ENCODE measurements around the gene MMP20. TPM values are rescaled to one million over a fixed set of nuclear protein-coding genes. Genes with fewer than 3 reads are reported as not detected.

MMP20 gene
- polyA plus RNA-seq, 1 experiment = not detected

GRCh38 chr11:102544594-102544993, 80.5 kb downstream of the MMP20 start:
- CTCF ChIA-PET = interaction anchor here (0.6 kb wide), 1 partner anchor 51 kb away, joined by 3 read pairs; no protein-coding TSS in a partner anchor
- no peak for DNase-seq (ENCODE audit: low read depth, low spot score)
- no peaks in the 10 kb centered on the region for H3K9me3 ChIP-seq (ENCODE audit: control insufficient read depth, insufficient read depth, low read length)
- no peak overlapping the region for H3K27ac ChIP-seq (ENCODE audit: low read depth, low read length)
- no peak overlapping the region for H3K4me3 ChIP-seq (ENCODE audit: low read depth, low read length)
- peaks cover 4% of the 10 kb centered on the region for H3K27me3 ChIP-seq (ENCODE audit: control insufficient read depth, insufficient read depth, low read length)
- TF ChIP-seq CTCF (IDR thresholded peaks at IDR 0.05; ENCODE audit: low read depth, low read length) = no peak
- POLR2A ChIA-PET = no interaction called here

- no peak for DNase-seq (ENCODE audit: low read depth, low spot score)
- Histone ChIP-seq H3K27me3 (ENCODE audit: control insufficient read depth, insufficient read depth, low read length) (peaks cover 10% of the 10 kb centered on the region), H3K9me3 (ENCODE audit: control insufficient read depth, insufficient read depth, low read length) (no peaks in the 10 kb centered on the region), H3K27ac (ENCODE audit: low read depth, low read length) (no peak overlapping the region), H3K4me3 (ENCODE audit: low read depth, low read length) (no peak overlapping the region)
- CTCF ChIA-PET = no interaction called here
- POLR2A ChIA-PET = no interaction called here
- TF ChIP-seq CTCF (IDR thresholded peaks at IDR 0.05; ENCODE audit: low read depth, low read length) = no peak
These were observed 85.6 kb downstream of the MMP20 start for GRCh38 chr11:102539567-102539966.

GRCh38 chr11:102538932-102539331, 86.2 kb downstream of the MMP20 start:
- ChIA-PET POLR2A (no interaction called here), CTCF (no interaction called here)
- no peak for DNase-seq (ENCODE audit: low read depth, low spot score)
- H3K4me3 ChIP-seq (ENCODE audit: low read depth, low read length) = no peak overlapping the region
- no peak for TF ChIP-seq CTCF (IDR thresholded peaks at IDR 0.05; ENCODE audit: low read depth, low read length)
- no peak overlapping the region for H3K27ac ChIP-seq (ENCODE audit: low read depth, low read length)
- H3K27me3 ChIP-seq (ENCODE audit: control insufficient read depth, insufficient read depth, low read length) = peaks cover 10% of the 10 kb centered on the region
- H3K9me3 ChIP-seq (ENCODE audit: control insufficient read depth, insufficient read depth, low read length) = no peaks in the 10 kb centered on the region

- no peak overlapping the region for H3K27ac ChIP-seq (ENCODE audit: low read depth, low read length)
- peak; percentile 23; the same call in 1 of the 2 replicates for TF ChIP-seq CTCF (IDR thresholded peaks at IDR 0.05; ENCODE audit: low read depth, low read length)
- ChIA-PET CTCF (interaction anchor here (0.9 kb wide), 1 partner anchor 9 kb away, joined by 3 read pairs; no protein-coding TSS in a partner anchor), POLR2A (no interaction called here)
- DNase-seq (ENCODE audit: low read depth, low spot score) = no peak
- peaks cover 6% of the 10 kb centered on the region for H3K27me3 ChIP-seq (ENCODE audit: control insufficient read depth, insufficient read depth, low read length)
- no peak overlapping the region for H3K4me3 ChIP-seq (ENCODE audit: low read depth, low read length)
- H3K9me3 ChIP-seq (ENCODE audit: control insufficient read depth, insufficient read depth, low read length) = no peaks in the 10 kb centered on the region
These were observed 90.8 kb downstream of the MMP20 start for GRCh38 chr11:102534261-102534872.

- DNase-seq (ENCODE audit: low read depth, low spot score) = peak; percentile 4
- POLR2A ChIA-PET = no interaction called here
- Histone ChIP-seq H3K27ac (ENCODE audit: low read depth, low read length) (no peak within 1 kb of the TSS), H3K27me3 (ENCODE audit: control insufficient read depth, insufficient read depth, low read length) (no peaks in the 10 kb centered on the region), H3K9me3 (ENCODE audit: control insufficient read depth, insufficient read depth, low read length) (no peaks in the 10 kb centered on the region), H3K4me3 (ENCODE audit: low read depth, low read length) (no peak within 1 kb of the TSS)
- CTCF ChIA-PET = interaction anchor here (1.0 to 1.4 kb wide), 2 partner anchors 35 to 410 kb away, joined by 3 read pairs; no protein-coding TSS in a partner anchor
- no peak for TF ChIP-seq CTCF (IDR thresholded peaks at IDR 0.05; ENCODE audit: low read depth, low read length)
These were observed 94.6 kb downstream of the MMP20 start, which contains the start of gene MMP7 for GRCh38 chr11:102530558-102530957. Gene MMP7 (minus strand): TSS chr11:102530747. CDS start chr11:102530700, 47 bp downstream.
